ENCODE data around the gene PAIP2B.

Gene PAIP2B

DNA sequence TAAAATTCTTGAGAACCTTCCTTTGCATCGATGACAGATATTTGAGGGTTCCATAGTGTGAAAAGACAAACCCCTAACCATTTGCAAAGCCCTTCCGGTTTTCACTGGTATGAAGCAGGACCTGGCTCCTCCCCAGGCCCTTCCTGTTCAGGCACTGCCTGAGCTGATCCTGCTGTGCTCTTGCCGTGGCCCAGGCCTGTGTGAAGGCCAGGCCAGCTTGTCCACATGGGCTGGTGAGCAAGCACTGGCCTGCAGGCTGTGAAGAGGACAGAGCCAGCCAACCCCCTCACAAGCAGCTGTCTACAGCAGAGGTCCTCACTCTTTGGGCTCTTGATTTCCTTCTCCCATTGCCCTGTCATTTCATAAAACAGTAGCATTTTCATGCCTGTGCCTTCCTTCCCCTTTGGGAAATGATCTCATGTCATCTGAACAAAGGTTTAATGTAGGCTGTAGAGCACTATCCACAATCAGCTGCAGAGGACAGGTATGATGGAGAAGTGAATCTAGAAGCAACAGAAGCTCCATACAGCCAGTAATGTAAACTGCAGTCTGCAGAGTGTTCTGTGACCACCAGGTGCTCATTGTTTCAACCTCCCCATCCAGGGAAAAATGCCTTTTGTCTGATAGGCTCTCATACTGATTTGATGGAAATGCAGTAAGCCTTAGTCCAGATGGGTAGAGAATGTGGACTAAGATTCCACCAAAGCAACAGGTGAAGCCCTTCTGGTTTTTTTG, 76.7 kb downstream of the PAIP2B start:
- DNase-seq: no peak

DNA sequence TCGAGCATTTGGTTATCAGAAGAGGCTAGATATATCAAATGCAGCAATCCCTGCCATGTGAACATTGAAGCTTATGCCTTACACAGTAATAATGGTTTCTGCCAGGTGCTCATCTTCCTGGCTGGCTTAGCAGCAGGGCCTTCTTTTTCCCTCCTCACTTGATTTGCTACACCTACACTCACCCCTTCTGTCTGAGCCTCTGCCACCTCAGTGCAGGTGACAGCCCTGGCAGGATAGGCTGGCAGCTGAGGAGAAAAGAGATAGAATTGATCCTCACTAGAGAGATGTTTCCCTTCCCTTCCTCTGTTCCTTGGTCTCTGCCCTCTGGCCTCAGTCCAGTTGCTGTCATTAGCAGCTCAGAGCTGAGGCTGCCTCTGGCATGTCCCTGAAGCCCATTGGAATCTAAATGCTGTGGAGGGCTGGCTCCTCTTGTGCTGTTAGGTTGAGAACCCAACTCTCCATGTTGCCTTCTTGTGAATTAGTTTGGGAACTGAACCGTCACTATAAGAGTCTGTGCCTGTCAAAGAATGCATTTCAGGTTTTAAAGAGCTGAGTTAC, 78.3 kb downstream of the PAIP2B start:
- DNase-seq: no peak

DNA sequence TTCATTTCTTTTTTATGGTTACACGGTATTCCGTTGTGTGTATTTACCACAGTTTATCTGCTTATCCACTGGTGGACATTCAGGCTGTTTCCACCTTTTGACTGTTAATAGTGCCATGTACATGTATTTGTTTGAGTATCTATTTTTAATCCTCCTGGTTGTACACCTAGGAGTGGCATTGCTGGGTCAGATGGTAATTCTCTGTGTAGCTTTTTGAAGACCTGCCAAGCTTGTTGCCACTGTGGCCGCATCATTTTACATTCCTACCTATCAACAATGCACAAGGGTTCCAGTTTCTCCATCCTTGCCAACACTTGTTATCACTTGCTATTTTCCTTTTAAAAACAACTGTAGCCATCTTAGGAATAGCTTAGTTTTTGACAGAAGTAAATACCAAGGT, 83.1 kb downstream of the PAIP2B start:
- no peak for DNase-seq

DNA sequence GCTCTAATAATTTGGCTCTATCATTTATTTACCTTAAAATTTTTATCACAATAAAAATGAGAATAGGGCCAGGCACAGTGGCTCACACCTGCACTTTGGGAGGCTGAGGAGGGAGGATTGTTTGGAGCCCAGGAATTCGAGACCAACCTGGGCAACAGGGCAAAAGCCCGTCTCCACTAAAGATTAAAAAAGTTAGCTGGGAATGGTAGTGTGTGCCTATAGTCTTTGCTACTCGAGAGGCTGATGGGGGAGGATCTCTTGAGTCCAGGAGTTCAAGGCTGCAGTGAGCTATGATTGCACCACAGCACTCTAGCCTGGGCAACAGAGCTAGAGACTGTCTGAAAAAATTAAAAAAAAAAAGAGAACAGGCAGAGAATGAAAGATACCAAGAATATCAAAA, 90.7 kb downstream of the PAIP2B start:
- no peak for DNase-seq

DNA sequence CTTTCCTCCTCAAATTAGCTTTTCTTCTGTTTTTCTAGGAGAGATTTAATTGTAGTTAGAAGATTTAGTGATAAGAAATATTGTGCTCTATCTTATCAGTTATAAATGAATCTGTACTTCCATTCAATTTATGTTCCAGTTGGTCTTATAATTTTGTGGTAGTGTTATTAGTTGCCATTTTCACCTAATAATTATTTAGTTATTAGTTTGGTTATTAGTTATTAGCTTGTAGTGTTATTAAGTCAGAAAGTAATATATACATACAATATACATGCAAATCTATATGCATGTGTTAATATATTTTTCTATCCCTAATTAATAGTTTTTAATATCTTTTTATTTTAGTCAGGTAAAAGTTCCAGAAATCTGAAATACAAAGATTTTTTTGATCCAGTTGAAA, 93.3 kb downstream of the PAIP2B start:
- DNase-seq: no peak

All from SHP77 treated with DMSO at 0.1 percent for 48 hours (cell line).